ENCODE results near the gene FPR1.

DNA sequence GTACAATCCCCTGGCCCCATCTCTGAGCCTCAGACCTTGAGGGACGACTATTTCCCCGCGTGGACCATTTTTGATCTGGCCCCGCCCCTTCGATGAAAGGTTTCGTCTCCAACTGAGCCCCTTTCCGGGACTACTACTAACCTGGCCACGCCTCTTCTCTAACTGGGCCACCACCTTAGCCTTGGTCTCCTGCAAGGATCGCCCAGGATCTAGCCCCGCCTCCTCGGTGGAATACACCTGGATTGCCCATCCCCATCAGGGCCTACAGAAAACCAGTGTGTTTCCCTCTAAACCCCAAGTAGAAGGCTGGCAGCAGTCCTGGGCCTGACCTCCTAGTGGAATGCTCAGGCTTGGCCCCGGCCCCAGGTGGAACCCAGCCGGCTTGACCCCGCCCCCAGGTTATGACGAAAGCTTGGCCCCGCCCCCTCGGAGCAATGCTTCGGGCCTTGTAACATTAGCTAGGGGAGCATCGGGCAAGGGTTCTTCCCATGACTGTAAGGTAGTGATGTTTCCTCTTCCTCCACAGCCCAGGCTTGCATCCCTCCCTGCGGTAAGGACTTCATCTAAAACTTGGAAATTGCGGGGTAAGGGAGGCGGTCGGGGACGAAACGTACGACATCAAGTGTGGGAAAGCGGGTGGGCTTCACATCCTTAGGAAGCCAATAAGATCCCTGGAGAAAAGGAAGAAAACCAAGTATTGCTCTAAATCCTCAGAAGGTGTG, 49.4 kb downstream of the FPR1 start:
- peak in 1 of 2 donors; percentile 43 for TF ChIP-seq POLR2A (IDR thresholded peaks at IDR 0.05)
- TF ChIP-seq, protein P1, sequence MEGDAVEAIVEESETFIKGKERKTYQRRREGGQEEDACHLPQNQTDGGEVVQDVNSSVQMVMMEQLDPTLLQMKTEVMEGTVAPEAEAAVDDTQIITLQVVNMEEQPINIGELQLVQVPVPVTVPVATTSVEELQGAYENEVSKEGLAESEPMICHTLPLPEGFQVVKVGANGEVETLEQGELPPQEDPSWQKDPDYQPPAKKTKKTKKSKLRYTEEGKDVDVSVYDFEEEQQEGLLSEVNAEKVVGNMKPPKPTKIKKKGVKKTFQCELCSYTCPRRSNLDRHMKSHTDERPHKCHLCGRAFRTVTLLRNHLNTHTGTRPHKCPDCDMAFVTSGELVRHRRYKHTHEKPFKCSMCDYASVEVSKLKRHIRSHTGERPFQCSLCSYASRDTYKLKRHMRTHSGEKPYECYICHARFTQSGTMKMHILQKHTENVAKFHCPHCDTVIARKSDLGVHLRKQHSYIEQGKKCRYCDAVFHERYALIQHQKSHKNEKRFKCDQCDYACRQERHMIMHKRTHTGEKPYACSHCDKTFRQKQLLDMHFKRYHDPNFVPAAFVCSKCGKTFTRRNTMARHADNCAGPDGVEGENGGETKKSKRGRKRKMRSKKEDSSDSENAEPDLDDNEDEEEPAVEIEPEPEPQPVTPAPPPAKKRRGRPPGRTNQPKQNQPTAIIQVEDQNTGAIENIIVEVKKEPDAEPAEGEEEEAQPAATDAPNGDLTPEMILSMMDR (IDR thresholded peaks at IDR 0.05) = no peak

Data from tibial nerve (tissue), 3 donors.